HUES64 (cell line): ENCODE data around the gene TRMT1.
A peak's percentile ranks its signal among the peaks of the same experiment; 100 is the strongest.

ENCODE experiments used
- H3K27ac ChIP-seq: 2 replicates; pipeline ENCODE4 v1.7.0; 2013; ENCODE audit warnings: low read depth, low read length, inconsistent platforms
- H3K27me3 ChIP-seq: 2 replicates; pipeline ENCODE4 v1.6.1; 2013; ENCODE audit warnings: mild to moderate bottlenecking, low read length; ENCODE audit not compliant: insufficient read depth
- H3K36me3 ChIP-seq: 2 replicates; pipeline ENCODE4 v1.6.1; 2013; ENCODE audit warnings: mild to moderate bottlenecking, low read length; ENCODE audit not compliant: insufficient read depth
- H3K4me1 ChIP-seq: 2 replicates; pipeline ENCODE4 v1.6.1; 2013; ENCODE audit warnings: mild to moderate bottlenecking, low read length, moderate library complexity; ENCODE audit not compliant: insufficient read depth
- H3K4me3 ChIP-seq: 2 replicates; pipeline ENCODE4 v1.5.1; 2013; ENCODE audit warnings: mild to moderate bottlenecking, low read length, moderate library complexity
- H3K9ac ChIP-seq: 2 replicates; pipeline ENCODE4 v1.6.1; 2013; ENCODE audit warnings: mild to moderate bottlenecking, low read depth, low read length
- H3K9me3 ChIP-seq: 2 replicates; pipeline ENCODE4 v1.6.1; 2013; ENCODE audit warnings: low read depth, low read length; ENCODE audit not compliant: insufficient read depth
- WGBS: fragments of 150-250, 120-280 bp; methylation state at CpG from one replicate; pipeline ENCODE4 v1.1.7; 2013; ENCODE audit warnings: missing lambda C conversion rate; 5-methylcytosine and 5-hydroxymethylcytosine counted together

The TRMT1 gene

GRCh38 chr19:13098277-13099072, 18.1 kb downstream of the TRMT1 start:
- Histone ChIP-seq H3K36me3 (no peaks in the 10 kb centered on the region), H3K4me1 (peaks cover 9% of the 10 kb centered on the region), H3K27me3 (peaks cover 96% of the 10 kb centered on the region), H3K27ac (no peak overlapping the region), H3K9ac (no peak overlapping the region), H3K4me3 (peak overlapping the region; percentile 36; the same call in 1 of the 2 replicates), H3K9me3 (no peaks in the 10 kb centered on the region)
- WGBS, result 2% methylated on average over 51 of the region's 58 CpGs

GRCh38 chr19:13097463-13098258, 18.9 kb downstream of the TRMT1 start:
- Histone ChIP-seq H3K27me3 (peaks cover 92% of the 10 kb centered on the region), H3K4me1 (peaks cover 9% of the 10 kb centered on the region), H3K4me3 (no peak overlapping the region), H3K36me3 (no peaks in the 10 kb centered on the region), H3K27ac (no peak overlapping the region), H3K9ac (no peak overlapping the region), H3K9me3 (no peaks in the 10 kb centered on the region)
- 2% methylated on average over 62 of the region's 69 CpGs for WGBS

GRCh38 chr19:13097033-13097462, 19.5 kb downstream of the TRMT1 start:
- H3K36me3 ChIP-seq, result no peaks in the 10 kb centered on the region
- H3K9me3 ChIP-seq, result no peaks in the 10 kb centered on the region
- H3K27me3 ChIP-seq, result peaks cover 92% of the 10 kb centered on the region
- H3K27ac ChIP-seq, result no peak overlapping the region
- peaks cover 11% of the 10 kb centered on the region for H3K4me1 ChIP-seq
- WGBS, result 3% methylated on average over 10 of the region's 20 CpGs
- H3K9ac ChIP-seq, result no peak overlapping the region
- H3K4me3 ChIP-seq, result no peak overlapping the region

GRCh38 chr19:13095934-13096927, 20.3 kb downstream of the TRMT1 start:
- Histone ChIP-seq H3K9me3 (no peaks in the 10 kb centered on the region), H3K27ac (no peak overlapping the region; the same call in 1 of the 2 replicates), H3K4me1 (peaks cover 16% of the 10 kb centered on the region), H3K4me3 (peak overlapping the region; percentile 48), H3K27me3 (peaks cover 92% of the 10 kb centered on the region), H3K36me3 (no peaks in the 10 kb centered on the region), H3K9ac (no peak overlapping the region)
- 2% methylated on average over 44 of the region's 44 CpGs for WGBS

GRCh38 chr19:13095393-13095784, 21.2 kb downstream of the TRMT1 start:
- WGBS, result under 1% methylated on average over 25 of the region's 25 CpGs
- Histone ChIP-seq H3K27ac (no peak overlapping the region; the same call in 1 of the 2 replicates), H3K36me3 (no peaks in the 10 kb centered on the region), H3K4me1 (peaks cover 21% of the 10 kb centered on the region), H3K4me3 (peak overlapping the region; percentile 48), H3K9ac (no peak overlapping the region; the same call in 1 of the 2 replicates), H3K9me3 (no peaks in the 10 kb centered on the region), H3K27me3 (peaks cover 84% of the 10 kb centered on the region)

GRCh38 chr19:13094771-13095392, 21.7 kb downstream of the TRMT1 start:
- Histone ChIP-seq H3K9ac (no peak overlapping the region; the same call in 1 of the 2 replicates), H3K9me3 (no peaks in the 10 kb centered on the region), H3K36me3 (no peaks in the 10 kb centered on the region), H3K4me3 (peak overlapping the region; percentile 48), H3K27ac (no peak overlapping the region; the same call in 1 of the 2 replicates), H3K4me1 (peaks cover 21% of the 10 kb centered on the region), H3K27me3 (peaks cover 79% of the 10 kb centered on the region)
- 3% methylated on average over 16 of the region's 16 CpGs for WGBS

- H3K9me3 ChIP-seq, result no peaks in the 10 kb centered on the region
- 17% methylated on average over 5 of the region's 5 CpGs for WGBS
- no peaks in the 10 kb centered on the region for H3K36me3 ChIP-seq
- H3K27ac ChIP-seq, result no peak overlapping the region
- H3K4me1 ChIP-seq, result peaks cover 21% of the 10 kb centered on the region
- peaks cover 71% of the 10 kb centered on the region for H3K27me3 ChIP-seq
- no peak overlapping the region for H3K9ac ChIP-seq
- no peak overlapping the region for H3K4me3 ChIP-seq
Measured at GRCh38 chr19:13094106-13094504, 22.4 kb downstream of the TRMT1 start.

- Histone ChIP-seq H3K4me1 (peaks cover 21% of the 10 kb centered on the region), H3K9me3 (no peaks in the 10 kb centered on the region), H3K9ac (no peak overlapping the region), H3K27me3 (peaks cover 66% of the 10 kb centered on the region), H3K27ac (no peak overlapping the region), H3K4me3 (no peak overlapping the region), H3K36me3 (no peaks in the 10 kb centered on the region)
- WGBS, result 41% methylated on average over 12 of the region's 12 CpGs
Measured at GRCh38 chr19:13093407-13094105, 23.0 kb downstream of the TRMT1 start.

GRCh38 chr19:13092606-13093235, 23.8 kb downstream of the TRMT1 start:
- H3K9me3 ChIP-seq, result no peaks in the 10 kb centered on the region
- no peak overlapping the region for H3K27ac ChIP-seq
- no peak overlapping the region for H3K4me3 ChIP-seq
- peaks cover 21% of the 10 kb centered on the region for H3K4me1 ChIP-seq
- H3K9ac ChIP-seq, result no peak overlapping the region
- WGBS, result 90% methylated on average over 12 of the region's 14 CpGs
- H3K36me3 ChIP-seq, result no peaks in the 10 kb centered on the region
- peaks cover 58% of the 10 kb centered on the region for H3K27me3 ChIP-seq
